Thyroid gland (tissue), 4 donors: Measurements from ENCODE around the gene TRIM65.

Experiments used
- CTCF ChIP-seq, 6 experiments: fragments of 200-600 bp in 3 of 6; fragments of 450-650 bp in 3 of 6; sonication (generic) in 3 of 6; IDR thresholded peaks; one replicate each; pipeline ENCODE4 v1.5.1; 2016 to 2019; ENCODE audit warnings: antibody characterized with exemption in 6 of 6, mild to moderate bottlenecking in 2 of 6, inconsistent platforms in 1 of 6, moderate library complexity in 1 of 6
- POLR2A ChIP-seq, 2 donors: fragments of 450-650 bp; IDR thresholded peaks; one replicate each; pipeline ENCODE4 v1.6.1; 2017; ENCODE audit warnings: antibody characterized with exemption in 2 of 2, mild to moderate bottlenecking in 2 of 2, moderate library complexity in 1 of 2

- TF ChIP-seq CTCF (IDR thresholded peaks at IDR 0.05) (no peak), POLR2A (IDR thresholded peaks at IDR 0.05) (no peak)
Observed at GRCh38 chr17:75869282-75870141, 27.2 kb downstream of the TRIM65 start.
